ENCODE measurements around the gene DNAJA3.
A peak's percentile ranks its signal among the peaks of the same experiment; 100 is the strongest.

Gene DNAJA3

DNA sequence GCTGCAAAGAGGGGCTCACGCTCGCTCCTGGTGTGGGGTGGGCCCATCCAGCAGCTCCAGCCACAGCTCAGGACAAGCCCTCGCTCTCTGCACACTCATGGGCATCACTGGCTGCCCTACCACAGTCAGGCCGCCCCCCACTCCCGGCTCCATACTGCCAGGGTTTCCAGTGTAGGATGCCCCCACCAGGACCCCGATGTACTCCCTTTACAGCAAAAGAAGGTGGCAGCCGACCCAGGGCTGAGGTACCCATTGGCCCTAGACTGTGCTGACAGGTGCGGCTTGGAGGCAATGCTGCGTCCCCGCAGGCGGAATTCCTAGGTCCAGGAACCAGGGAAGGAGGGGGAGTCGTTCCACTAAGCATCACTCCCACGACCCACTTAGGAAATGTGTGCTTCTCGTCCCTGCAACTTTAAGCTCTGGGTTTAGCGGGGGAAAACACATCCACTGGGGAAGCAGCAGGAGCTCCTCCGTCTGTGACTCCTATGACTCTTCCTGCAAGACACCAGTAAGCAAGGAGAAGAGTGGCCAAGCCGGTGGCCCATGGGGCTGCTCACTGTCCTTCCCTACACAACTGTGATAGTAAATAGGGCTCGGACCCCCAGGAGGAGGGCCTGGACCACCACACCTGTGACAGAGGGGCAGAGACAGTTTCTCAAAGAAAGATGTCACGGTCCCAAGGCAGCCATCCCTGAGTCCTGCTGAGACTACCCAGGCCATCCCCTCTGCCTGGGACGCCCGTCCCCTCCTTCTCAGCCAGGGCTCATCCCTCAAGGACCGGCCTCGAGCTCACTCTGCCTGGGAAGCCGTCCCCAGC lies 22.3 kb upstream of the DNAJA3 start:
- no peak overlapping the region for H3K4me3 ChIP-seq (replicated peaks in 1 of 2; ENCODE audit: low read depth in 2 of 2, low read length in 2 of 2)
- DNase-seq (ENCODE audit: low read depth in 2 of 2) = no peak
- no peak for TF ChIP-seq CTCF (IDR thresholded peaks at IDR 0.05; ENCODE audit: low read depth, low read length)

DNA sequence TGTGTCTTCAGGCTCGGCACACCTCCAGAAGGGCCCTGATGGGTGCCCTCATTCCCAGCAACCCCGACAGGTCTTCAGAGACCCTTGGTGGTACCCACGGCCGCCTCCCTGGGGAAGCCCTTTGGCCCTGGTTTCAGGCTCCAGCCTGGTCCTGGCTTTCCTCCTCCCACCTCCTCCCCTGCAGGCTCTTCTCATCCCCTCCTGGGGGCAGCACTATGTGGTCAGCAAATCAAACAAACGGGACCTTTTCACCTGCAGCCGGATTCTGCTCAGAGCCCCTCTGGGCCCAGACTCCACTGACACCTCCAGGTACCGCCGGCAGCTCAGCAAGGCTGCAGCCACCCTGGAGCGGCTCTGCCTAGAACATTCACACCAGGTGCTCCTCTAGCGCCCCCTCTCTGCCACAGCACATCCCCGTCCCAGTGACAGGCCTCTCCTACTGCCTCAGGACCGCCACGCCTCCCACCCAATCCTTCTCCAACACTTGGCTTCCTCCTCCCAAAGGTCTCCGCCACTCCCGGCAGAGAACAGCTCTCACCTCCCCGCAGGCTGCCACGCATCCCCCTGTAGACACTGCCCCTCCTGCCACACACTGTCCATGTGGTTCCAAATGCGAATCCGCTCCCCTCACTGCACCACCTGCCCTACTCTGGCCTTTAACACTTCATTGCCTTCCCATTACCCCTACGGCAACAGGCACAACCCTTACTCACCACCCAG lies 21.3 kb upstream of the DNAJA3 start:
- peak; percentile 54 to 58 for DNase-seq (ENCODE audit: low read depth in 2 of 2)
- H3K4me3 ChIP-seq (replicated peaks in 1 of 2; ENCODE audit: low read depth in 2 of 2, low read length in 2 of 2) = no peak overlapping the region
- peak; percentile 84 for TF ChIP-seq CTCF (IDR thresholded peaks at IDR 0.05; ENCODE audit: low read depth, low read length)

GRCh38 chr16:4404967-4405696 lies 20.5 kb upstream of the DNAJA3 start:
- no peak for DNase-seq (ENCODE audit: low read depth in 2 of 2)
- no peak overlapping the region for H3K4me3 ChIP-seq (replicated peaks in 1 of 2; ENCODE audit: low read depth in 2 of 2, low read length in 2 of 2)
- no peak for TF ChIP-seq CTCF (IDR thresholded peaks at IDR 0.05; ENCODE audit: low read depth, low read length)

DNA sequence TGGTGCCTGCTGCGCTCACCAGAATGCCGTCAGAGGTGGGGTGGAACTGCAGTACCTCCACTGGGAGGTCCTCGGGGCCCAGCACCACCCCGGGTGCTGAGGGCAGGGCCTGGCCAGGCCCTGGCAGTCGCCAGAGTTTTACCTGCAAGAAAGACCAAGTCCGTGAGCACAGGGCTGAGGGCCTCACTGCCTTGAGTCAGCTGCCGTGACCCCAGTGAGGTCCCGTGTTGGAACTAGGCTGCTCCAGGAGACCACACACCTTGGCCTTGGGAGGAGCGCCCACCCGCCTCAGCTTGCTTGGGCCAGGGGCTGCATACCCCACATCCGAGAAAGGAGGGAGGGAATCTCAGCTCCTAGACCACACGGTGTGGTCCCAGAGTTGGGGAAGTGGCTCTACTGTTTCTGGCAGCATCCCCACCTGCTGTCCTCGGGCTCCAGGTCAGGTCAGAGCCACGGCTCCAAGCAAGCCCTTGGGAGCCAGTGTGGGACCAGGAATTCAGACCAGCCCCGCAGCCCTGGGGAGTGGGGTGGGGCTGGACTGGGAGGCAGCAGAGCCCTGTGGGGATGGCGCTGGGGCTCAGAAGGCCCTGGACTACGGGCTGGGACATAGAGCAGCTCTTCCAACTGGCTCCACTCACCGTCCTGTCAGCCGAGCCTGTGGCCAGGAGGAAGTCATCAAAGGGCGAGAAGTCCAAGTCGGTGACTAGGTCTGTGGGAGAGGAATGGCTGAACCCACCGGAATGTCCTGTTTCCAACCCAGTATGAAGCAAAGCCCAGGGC lies 17.9 kb upstream of the DNAJA3 start:
- no peak for TF ChIP-seq CTCF (IDR thresholded peaks at IDR 0.05; ENCODE audit: low read depth, low read length)
- no peak overlapping the region for H3K4me3 ChIP-seq (replicated peaks in 1 of 2; ENCODE audit: low read depth in 2 of 2, low read length in 2 of 2)

DNA sequence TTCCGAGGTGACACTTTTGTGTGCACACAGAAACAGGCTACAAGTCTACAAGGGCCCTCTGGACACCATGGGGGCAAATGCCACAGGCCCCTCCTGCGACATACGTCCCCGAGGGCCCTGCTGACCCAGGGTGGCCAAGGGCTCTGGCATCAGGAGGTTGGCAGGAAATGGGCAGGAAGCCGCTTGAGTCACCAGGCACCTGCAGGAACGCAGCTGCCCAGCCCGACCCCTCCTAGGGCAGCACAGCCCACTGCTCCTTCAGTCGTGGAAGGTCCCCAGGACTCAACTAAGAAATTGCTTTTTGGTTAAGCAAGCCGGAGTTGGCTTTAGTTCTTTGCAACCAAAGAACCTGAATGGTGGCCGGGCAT lies 17.4 kb upstream of the DNAJA3 start:
- H3K4me3 ChIP-seq (replicated peaks in 1 of 2; ENCODE audit: low read depth in 2 of 2, low read length in 2 of 2) = no peak overlapping the region
- no peak for DNase-seq (ENCODE audit: low read depth in 2 of 2)
- TF ChIP-seq CTCF (IDR thresholded peaks at IDR 0.05; ENCODE audit: low read depth, low read length) = no peak

More for the DNA sequence above, 17.9 kb upstream of the DNAJA3 start:
- peak; percentile 32 to 79 for DNase-seq (ENCODE audit: low read depth in 2 of 2)
